GM19395 (cell line): ENCODE data around the gene ITIH6.
"Not testable (repeated sequence)": the region's sequence is repeated elsewhere in the genome, so short reads cannot be mapped to it uniquely, and the experiment has no call there.

Source experiments
- ATAC-seq: cut with Tn5 transposase; IDR thresholded peaks from one replicate; pipeline ENCODE4 v1.9.1; 2021; ENCODE audit warnings: mild to moderate bottlenecking, moderate library complexity; ENCODE audit not compliant: unreplicated experiment

ITIH6 gene

DNA sequence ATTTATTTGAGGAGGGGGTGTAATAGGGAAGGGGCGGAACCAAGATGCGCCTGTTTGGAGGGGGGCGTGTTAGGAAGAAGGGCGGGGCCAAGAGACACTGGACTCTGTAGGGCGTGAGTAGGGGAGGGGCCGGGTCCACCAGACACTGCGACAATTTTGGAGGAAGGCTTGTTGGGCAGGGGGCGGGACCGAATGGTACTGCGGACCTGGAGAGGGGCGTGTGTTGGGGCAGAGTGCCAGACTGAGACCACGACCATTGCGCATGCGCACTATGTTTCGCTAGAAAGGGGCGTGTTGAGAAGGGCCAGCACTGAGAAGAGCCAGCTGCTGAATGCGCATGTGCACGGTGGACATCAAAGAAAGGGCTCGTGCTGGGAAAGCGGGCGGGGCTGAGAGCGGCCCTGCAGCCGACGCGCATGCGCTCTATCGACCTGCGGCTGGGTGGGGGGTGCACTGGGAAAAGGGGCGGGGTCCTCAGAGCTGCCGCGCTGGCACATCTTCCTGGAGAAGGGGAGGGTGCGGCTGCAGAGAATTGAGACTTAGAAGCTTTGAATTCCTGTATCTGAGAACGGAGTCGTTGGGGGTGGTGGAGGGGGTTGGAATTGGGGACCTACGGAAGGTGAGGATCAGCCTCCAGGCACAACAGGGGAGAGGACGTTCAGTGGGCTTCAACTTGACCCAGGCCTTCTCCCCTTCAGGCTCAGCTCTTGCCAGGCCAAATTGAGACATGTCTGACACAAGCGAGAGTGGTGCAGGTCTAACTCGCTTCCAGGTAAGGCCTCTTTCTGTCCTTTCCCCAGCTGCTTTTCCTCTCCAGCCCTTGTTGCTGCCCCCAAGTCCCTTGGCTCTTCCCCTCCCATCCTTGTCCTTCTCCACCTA lies 10.8 kb upstream of the ITIH6 start:
- ATAC-seq = peak; percentile 84

DNA sequence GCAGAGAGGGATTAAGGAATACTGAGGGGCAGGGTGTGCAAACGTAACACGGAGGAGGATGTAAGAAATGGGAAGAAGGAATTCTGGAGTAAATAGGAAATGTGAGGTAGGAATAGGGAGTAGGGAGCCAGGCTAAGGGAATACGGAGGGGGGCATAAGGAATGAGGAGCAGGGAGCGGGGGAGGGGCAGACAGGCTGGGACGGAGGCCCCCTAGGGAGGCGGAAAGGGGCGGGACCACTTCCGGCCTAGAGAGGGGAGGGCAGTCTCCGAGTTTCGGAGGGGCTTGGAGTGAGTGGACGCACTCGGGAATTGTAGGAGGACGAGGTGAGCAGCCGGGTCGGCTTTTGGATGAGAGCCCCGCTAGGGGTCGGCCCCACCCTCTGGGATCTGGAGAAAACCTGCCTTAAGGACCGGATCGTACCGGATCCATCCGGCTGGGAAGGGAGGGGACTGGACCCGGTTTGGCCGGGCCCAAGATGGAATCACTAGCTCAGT lies 10.1 kb upstream of the ITIH6 start:
- ATAC-seq = peak; percentile 23

DNA sequence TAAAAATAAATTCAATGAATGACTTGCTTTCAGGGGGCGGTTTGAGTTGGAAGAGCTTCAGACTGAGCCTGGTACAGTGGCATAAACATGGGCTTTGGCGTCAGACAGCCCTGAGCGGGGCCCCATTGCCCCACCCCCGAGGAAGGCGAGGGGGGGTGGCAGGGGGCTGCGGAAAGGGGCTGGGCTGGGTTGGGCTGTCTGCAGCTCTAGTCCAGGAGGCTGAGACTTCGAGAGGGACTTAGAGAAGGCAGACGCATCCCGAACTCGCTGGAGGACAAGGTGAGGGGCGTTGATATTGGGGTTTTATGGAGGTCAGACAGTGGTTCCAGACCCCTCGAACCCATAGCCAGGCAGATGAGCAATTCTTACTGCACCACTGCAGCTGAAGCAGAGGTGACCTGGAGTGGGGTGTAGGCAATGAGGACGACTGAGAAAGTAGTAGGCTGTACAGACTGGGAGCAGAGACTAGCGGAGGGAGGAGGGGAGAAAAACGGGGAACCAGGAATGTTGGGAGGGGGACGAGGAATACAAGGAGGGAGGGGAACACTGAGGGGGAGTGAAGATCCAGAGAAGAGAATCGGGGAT lies 9.6 kb upstream of the ITIH6 start, which contains the start of gene MAGED2:
Gene MAGED2, plus strand, starts transcription at position 222 of the 585 bp plus-strand sequence. CDS start 1,587 bp downstream, outside the sequence.
- no peak for ATAC-seq

DNA sequence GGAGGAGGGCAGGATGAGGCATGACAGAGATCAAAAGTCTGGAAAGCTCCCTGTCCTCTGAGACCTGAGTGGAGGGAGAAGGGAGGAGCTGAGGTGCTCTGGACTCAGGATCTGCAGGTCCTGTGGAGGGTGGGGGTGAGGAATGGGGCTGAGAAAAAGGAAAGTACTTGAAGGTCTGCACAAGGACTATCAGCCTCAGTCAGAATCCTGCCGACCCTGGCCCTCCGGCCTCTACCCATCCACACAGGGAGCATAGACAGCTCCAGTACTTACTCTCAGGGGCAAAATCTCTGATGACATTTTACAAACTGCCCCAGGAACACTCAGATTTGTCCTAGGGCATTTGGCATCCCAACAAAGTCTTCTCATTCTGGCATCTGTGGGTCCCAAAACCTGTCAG lies 991 bp upstream of the ITIH6 start:
- ATAC-seq = no peak

DNA sequence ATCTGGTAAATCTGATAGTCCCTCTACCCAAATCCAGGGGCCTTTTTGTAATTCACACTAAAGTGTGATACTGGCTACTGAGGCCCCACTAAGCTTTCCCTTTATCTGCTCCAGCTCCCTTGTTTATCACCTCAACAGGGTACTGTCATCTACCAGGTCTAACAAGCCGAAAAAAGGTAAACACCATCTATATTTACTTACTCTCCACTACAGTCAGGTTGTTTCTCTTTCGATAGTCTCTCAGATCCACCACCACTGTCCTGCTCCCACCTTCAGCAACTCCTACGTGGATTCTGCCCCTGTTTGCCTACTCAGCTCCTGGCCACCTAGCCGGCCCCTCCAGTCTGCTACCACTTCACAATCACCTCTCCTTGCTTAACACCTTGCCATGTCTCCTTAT lies 3.3 kb downstream of the ITIH6 start:
- ATAC-seq = no peak

DNA sequence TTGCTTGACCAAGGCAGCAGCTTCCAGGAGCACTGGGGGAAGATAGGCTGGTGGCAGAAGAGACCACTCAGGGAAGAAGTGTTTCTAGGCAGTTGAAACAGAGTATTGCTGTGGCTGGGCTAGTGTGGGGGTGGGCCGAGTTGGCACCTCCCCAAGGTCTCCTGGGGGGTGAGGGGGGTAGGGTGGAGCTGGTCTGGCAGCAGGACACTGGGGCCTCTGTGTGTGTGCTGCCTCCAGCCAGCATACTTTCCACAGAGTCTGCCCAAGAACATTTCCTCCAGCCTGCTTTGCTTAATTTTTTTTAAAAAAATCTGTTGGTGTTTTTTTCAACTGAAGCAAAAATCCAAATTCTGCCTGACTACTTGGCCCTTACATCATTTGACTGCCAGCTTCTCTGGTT lies 4.0 kb downstream of the ITIH6 start:
- ATAC-seq = no peak

DNA sequence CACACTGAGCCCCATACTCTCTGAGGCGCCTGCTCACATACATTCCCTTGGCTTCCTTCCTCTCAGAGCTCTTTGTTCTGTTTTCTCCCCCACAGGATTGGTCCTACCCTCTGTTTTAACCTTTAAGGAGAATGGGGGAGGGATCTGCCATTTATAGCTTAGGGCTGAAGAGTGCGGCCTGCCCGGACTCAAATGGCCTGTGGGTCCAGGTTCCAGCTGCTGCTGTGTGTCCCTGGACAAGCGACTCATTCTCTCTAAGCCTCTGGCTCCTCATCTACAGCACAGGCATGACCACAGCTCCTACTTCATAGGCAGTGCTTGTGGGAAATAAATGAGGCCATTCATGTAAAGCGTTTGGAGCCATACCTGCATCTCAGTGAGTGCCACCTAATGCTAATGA lies 8.7 kb downstream of the ITIH6 start:
- not testable (repeated sequence) for ATAC-seq

DNA sequence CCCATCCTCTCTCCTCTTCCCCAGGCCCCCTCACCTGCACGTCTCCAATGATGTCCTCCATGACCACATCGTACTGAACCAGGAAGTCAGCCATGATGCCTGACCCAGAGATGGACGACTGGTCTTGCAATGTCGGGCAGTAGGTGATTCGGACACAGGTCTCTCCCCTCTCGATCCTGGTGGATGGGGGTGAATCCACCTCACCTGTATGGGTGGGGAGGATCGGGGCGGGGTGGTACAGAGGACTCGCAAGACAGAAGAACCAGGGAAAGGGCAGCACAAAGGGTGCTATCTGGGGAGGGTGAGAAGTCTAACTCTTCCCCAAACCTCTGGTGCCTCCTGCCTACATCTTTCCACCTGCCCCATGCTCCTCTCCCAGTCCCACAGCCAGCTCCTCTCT lies 9.6 kb downstream of the ITIH6 start:
- no peak for ATAC-seq

DNA sequence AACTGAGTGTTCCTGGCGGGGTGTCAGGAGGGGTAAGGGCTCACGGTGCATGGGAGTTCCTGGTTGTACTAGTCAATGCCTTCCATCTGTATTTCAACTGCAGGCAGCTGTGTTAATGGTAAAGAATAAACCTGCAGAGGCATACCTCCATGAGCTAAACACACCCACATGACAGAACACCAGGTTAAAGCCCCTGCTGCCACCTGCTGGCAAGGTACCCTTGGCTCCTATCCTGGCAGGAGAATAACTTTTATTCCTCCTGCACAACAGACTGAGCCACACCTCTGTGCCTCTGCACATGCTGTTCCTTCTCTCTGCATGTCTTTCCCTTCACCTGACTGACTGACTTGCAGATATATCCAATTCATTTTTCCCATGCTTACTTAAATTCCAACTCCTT lies 11.1 kb downstream of the ITIH6 start:
- peak; percentile 65 for ATAC-seq

DNA sequence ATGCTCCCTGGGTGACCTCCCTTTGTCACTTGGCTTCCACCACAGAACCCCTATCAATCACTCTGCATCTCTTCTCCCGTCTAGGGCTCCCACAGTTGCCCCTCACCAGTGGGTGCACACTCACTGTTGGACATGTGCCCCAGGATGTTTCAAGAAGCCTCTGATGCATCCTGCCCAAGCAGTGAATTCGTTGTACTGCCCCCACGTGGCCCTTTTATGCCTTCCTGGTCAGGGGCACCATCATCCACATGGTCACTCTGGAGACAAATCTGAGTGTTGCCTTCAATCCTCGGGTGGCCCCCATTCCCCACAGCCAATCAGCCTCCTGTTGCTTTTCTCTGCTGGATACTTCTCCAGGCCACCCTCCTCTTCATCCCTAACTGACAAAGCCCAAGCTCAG lies 12.2 kb downstream of the ITIH6 start:
- ATAC-seq = no peak

DNA sequence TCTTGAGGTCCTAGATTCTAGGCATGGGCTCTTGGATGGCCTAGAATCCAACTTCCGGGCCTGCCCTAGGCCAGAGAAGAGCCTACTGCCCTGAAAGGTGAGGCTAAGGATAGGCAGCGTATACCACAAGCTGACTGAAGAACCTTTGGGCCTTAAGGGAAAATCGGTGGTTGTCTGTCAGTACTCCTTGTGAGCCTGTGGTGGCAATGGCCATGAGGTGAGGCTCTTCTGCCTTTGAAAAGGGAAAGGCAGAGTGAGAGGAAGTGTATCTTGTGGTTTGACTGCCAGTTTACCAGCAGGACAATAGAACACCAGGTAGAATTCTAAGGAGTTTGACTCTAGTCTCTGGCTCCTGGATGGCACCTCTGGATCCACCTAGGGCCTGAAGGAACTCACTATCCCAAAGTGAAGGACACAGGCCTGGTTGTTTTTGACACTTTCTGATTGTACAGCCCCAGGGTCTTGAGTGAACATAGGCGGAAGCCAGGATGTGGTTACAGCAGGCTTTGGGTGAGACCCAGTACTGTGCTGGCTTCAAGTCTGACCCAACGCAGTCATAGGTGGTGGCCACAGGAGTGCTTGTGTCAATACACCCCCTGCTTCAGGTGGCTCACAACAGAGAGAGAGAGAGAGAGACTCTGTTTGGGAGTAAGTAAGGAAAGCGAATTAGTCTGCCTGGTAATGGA lies 20.9 kb downstream of the ITIH6 start:
- ATAC-seq = no peak

DNA sequence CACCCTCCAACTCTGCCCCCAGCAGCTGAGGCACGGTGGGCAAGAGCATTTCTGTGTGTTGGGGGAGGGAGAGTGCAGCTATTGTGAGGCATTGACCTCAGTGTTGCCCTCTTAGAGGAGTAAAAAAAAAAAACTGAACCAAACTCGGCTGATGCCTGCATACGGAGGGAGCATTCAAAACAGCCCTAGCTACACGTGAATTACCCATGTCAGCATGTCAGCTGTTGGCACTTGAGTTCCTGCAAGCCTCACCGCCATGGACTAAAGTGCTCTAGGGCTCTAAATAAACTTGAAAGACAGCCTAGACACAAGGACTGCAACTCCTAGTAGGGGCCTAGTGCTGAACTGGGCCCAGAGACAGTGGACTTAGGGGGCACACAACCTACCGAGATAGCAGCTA lies 22.0 kb downstream of the ITIH6 start:
- no peak for ATAC-seq

DNA sequence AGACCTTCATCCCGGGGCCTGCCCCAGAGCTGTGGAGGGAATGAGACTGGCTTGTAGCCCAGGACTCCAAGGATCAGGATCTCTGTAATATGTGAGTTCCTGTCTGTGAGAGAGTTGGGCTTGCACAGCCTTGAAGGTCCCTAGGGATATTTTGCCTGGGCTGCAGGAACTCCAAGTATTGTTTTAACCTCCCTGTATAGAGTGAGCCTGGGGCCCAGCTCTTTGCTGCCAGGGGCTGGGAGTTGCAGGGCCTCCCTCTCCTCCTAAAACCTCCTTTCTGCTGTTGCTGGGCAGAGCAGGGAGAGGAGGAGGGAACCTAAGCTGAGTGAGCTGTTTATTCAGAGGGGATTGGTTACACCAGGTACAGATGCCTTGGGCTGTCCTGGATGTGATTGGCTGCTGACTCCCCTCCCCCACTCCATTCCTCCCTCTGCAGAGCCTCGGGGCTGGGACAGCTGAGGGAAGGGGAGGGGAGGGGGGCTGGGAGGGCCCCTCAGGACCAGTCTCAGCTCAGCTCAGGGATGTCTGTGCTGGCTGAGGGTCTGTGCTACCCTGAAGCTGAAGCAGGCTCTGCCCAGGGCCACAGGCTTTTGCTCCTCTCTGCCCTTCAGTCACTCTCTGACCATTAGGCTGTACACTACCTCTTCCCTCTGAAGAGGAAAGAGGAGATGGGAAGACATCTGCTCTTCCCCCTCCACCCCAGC lies 23.5 kb downstream of the ITIH6 start:
- ATAC-seq = not testable (repeated sequence)

DNA sequence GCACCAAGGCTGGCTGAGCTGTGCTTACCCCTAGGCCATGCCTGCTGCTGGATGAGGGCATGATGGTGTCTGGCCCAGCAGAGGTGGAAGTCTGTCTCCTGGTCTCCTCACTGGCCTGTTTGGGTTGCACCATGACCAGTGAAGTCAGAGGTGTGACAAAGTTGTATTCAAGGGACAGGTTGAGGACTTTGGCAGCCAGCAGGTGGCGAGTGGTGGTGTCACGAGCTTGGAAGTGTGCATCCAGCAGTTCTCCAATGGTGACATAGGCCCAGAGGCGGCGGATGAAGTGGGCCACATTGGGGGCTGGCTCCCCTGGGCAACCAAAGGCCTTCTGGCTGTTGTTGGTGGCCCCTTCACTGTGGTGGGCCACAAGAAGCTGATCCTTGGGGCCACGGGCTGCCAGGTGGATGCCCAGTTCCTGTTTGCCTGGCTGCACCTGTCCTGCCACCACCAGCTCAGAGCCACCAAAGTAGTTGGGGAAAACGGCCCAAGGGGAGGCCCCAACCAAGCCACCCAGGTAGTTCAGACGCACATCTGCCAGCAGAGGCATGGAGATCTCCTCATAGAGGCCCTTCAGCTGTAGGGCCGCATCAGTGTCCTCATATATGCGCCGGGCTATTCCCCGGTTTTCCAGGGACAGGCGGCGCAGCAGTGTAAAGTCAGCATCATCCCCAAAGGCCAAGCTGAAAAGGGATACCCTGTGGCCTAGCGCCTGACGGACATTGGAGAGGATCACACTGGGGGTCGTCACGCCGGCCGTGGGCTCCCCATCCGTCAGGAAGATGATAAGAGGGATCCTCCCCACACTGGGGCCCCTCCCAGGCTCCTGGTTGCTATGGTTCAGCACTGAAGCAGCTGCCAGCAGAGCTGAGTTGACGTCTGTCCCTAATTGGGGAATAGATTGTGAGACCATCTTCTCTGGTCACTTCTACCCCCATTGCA lies 39.7 kb downstream of the ITIH6 start:
- no peak for ATAC-seq

DNA sequence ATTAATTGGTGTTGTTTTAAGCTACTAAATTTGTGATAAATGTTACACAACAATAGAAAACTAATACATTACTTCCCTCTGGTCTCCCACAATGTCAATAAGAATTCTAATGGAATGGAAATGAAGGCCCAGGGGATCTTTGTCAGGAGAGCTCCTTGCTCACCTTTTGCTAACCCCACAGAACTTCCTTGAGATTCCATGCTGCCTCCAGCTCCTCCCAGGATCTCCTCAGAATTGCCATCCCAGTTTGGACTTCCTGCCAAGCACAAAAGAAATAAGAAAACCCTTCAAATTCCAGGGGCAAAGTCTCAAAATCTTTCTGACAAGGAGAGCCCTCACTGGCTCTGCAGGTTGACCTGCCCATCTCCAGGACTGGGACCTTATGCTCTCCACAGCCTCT lies 43.2 kb downstream of the ITIH6 start:
- ATAC-seq = no peak

DNA sequence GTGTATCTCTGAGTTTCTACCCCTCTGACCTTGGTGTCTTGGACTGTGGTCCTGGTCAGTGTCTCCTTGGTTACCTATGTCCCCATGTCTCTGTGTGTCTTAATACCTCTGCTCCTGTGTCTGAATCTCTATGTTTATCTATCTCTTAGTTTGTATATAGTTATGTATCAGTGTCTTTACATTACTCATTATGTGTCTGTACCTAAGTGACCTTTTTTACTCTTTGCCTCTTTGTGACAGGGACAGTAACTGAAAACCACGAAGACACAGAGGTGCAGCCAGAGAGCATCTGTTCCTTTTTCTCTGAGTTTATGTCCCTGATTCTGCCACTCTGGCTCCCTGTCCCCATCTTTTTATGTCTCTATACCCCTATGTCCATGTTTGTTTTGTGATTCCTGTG lies 49.4 kb downstream of the ITIH6 start:
- ATAC-seq = no peak

DNA sequence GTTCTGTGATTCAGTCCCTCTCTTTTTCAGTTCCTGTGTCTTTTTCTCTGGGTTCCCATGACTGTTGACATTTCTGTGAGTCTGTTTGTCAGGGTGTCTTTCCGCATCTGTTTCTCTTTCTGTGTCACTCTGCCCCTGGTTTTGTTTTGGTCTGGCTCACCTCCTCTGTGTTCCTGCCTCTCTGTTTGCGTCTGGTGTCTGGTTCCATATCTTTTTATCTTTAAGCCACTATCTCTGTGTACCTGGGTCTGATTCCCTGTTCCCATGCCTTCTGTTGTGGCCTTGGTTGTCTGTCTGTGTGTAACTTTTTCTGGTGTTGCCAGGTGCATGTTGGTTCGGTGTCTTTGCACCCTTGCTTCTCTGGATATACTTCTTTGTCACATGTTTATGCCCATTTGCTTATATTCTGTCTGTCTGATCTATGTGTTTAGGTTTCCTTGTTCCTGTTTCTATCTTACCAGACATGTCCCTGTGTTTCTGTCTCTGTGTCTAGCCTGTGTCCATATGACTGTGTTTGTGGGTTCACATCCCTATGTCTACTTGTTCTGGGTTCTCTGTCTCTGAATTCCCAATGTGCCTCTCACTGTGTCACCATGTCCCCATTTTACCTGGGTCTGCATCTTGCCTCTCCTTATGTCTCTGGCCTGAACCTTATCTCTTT lies 50.2 kb downstream of the ITIH6 start:
- no peak for ATAC-seq

DNA sequence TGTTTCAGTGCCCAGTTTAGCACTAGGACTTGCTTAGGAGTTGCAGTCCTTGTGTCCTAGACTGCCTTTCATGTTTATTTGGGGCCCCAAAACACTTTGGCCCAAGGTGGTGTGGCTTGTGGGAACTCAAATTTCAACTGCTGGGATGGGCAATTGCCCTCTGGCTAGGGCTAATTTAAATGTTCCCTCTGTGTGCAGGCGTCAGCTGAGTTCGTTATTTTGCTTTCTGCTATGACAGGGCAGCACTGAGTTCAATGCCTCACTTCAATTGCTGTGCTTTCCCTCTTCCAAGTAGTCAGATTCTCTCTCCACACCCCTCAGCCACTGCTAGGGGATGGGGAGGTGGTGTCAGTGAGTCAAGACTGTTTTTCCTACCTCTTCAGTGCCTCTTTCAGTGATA lies 51.1 kb downstream of the ITIH6 start:
- no peak for ATAC-seq

DNA sequence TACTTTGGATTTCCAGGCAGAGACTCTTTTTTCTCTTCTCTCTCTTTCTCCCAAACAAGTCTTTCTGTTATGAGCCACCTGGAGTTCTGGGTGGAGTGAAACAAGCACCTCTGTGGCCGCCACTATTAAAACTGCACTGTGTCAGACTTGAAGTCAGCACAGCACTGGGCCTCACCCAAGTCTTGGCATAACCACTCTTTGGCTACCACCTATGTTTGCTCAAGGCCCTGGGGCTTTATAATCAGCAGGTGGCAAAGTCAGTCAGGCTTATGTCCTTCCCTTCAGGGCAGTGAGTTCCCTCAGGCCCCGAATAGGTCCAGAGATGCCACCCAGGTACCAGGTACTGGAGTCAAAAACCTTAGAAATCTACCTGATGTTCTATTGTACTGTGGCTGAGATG lies 52.4 kb downstream of the ITIH6 start:
- ATAC-seq = no peak
